GM18867 (cell line): ENCODE measurements around the gene GPR108.

Experiments used
- ATAC-seq: cut with Tn5 transposase; IDR thresholded peaks from one replicate; pipeline ENCODE4 v1.9.1; 2021; ENCODE audit warnings: mild to moderate bottlenecking, moderate library complexity; ENCODE audit not compliant: unreplicated experiment

GPR108 gene

GRCh38 chr19:6708346-6708745, 29.0 kb downstream of the GPR108 start:
- no peak for ATAC-seq

DNA sequence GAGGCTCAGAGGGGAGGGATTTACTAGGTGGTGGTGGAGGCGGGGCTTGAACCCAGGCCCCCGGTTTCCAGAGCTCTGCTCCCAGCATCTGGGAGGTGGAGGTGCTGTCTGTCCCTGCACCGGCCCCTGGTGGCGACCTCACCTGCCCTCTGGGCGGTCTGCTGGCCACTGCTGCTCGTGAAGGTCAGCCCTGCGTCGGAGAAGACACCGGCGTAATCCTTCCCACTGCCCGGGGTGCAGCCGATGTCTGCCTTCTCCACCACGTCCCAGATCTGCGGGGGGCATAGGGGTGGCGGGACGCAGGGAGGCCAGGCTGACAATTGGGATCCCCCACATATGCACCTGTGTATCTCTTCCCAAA, 29.7 kb downstream of the GPR108 start:
- no peak for ATAC-seq

DNA sequence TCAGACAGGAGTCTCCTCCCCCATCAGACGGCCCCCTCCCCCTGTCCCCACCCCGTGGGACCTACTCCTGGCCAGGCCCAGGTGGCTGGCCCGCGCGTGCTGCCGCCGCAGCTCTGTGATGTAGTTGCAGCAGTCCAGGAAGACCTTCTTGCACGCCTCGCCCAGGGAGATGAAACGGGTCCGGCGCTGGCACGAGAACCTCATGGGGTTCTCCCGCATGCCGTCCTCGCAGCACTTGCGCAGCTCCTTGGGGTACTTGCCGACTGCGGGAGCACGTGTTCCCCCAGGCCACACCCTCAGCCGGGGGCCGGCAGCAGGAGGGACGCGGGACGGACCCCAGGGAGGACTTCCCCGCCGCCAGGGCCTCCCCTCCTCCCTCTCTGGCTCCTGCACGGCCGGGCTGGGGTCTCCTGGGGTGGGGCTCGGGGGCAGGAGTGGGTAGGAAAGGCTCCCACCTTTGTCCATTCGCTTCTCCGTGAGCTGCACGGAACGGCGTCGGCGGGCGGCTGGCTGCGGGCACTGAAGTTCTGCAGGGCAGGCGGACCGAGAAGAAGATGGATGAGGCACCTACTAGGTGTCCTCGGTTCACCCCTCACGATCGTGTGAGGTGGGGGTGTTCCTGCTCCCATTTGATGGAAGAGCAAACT, 30.2 kb downstream of the GPR108 start:
- no peak for ATAC-seq

- no peak for ATAC-seq
These were observed 30.8 kb downstream of the GPR108 start for GRCh38 chr19:6706633-6706958.

DNA sequence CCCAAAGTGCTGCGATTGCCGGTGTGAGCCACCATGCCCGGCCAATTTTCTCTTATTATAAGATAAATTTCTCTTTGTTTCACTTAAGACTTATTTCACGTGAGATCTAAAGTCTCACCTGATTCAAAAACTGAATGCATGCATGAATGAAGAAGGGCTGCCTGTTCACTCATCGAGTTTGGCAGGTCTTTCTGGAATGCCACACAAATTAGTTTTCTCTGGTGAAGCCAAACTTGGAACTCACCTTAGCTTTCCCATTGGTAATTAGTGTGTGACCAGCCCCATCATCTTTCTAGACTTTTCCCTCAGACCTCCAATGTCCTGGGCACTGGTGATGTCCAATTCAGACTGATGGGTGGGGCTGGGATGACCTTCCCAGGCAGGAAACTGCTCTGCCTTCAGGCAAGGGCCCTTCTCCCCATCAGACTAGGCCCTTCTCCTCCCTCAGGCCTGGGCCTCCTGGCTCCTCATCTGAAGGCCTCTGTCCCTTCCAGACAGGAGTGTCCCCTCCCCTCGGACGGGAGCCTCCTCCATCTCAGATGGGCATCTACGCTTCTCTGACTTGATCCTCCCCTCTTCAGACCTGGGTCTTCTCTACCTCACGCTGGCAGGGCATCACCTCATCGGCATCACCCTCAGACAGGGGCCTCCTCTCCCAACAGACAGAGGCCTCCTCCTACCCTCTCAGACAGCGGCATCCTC, 31.3 kb downstream of the GPR108 start:
- ATAC-seq, result no peak

- ATAC-seq, result no peak
These were observed 36.6 kb downstream of the GPR108 start for GRCh38 chr19:6700586-6701316.

DNA sequence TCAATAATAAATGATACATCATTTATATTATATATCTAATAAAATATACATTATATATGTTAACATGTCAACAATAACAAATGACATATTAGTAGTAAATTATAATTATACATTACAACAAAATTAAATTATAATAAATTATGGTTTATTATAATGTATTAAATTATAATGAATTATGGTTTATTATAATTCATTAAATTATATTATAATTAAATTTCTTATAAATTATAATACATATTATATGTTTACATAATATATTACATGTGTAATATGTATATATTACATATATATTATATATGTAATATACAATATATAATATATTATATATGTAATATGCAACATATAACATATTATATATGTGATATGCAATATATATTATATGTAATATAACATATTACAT, 37.4 kb downstream of the GPR108 start:
- ATAC-seq, result no peak

DNA sequence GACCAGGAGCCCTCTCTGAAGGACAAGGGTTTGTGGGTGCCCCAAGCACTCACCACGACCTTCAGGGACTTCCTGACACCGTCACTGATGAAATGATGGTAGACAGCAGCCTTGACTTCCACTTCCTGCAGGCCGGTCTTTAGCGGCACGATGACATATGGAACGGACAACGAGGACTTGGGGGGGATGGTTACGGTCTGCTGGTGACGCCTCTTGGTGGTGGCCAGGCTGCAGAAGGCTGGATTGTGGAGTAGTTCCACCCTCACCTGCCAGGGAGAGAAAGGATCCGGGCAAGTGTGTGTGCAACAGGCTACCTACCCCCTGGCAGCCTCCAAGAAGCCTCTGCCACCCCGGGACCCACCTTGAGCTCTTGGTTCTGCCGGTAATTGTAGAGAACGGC, 40.1 kb downstream of the GPR108 start:
- ATAC-seq, result no peak

GRCh38 chr19:6696239-6696820, 41.0 kb downstream of the GPR108 start:
- ATAC-seq, result no peak

DNA sequence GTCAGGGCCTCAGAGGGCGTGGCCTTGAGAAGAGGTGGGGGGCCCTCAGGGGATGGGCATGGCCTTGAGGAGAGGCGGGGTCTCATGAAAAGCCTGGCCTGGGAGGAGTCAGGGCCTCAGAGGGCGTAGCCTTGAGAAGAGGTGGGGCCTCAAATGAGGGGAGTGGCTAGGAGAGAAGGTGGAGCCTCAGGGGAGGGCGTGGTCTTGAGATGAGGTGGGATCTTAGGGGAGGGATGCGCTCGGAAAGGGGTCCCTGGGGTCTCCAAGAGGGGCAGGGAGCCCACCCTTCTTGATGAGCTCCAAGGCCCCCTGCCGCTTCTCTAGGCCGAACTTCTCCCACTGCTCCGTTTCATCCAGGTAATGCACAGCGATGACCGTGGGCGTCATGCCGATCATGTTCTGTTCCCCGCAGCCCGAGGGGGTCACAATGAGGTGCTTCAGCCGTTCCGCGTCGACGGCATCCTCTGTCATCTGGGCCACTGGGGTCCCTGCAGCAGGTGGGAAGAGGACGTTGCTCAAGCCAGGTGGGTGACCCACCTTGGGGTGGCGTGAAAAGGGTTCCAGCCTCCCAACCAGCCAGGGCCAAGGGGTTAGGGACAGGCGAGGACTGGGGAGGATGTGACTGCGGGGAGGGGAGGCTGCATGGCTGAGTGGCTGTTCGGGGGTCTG, 43.1 kb downstream of the GPR108 start:
- ATAC-seq, result no peak

DNA sequence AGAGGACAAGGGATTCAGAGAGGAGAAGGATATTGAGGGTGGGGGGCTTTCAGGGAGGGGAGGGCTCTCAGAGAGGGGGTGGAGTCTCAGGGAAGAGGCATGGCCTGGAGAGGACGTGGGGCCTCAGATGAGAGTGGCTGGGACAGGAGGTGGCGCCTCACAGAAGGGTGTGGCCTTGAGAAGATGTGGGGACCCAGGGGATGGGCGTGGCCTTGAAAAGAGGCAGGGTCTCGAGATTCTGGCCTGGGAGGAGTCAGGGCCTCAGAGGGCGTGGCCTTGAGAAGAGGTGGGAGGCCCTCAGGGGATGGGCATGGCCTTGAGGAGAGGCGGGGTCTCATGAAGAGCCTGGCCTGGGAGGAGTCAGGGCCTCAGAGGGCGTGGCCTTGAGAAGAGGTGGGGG, 43.7 kb downstream of the GPR108 start:
- no peak for ATAC-seq

DNA sequence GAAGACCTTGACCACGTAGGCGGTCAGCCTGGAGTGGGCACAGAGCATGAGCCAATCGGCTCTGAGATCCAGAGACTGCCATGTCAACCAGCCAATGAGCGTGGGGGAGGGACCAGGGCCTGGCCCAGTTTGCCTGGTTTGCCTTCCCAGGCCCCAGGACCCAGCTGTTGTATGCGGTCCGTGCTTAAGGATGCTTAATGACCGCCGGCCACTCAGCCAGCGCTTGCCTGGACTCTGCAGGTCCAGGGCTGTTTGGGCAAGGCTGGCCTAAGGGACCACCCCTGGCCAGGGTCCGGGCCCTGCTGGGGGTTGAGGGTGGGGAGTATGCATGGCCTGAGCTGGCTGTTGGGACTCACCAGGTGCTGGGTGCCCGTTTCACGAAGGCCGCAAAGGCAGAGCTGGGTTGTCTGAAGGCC, 44.3 kb downstream of the GPR108 start:
- ATAC-seq, result no peak

DNA sequence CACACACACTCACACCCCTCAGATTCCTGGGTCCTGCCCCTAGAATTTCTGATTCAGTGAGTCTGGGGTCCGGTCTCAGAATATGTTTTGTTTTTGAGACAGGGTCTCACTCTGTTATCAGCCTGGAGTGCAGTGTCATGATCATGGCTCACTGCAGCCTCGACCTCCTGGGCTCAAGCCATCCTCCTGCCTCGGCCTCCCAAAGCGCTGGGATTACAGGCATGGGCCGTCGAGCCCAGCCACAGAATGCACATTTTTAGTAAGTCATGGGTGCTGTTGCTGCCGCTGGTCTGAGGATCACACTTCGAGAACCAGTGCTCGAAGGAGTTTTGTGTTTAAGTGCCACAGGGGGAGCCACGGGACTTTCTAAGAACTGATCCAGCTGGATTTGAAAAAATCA, 45.4 kb downstream of the GPR108 start:
- no peak for ATAC-seq

DNA sequence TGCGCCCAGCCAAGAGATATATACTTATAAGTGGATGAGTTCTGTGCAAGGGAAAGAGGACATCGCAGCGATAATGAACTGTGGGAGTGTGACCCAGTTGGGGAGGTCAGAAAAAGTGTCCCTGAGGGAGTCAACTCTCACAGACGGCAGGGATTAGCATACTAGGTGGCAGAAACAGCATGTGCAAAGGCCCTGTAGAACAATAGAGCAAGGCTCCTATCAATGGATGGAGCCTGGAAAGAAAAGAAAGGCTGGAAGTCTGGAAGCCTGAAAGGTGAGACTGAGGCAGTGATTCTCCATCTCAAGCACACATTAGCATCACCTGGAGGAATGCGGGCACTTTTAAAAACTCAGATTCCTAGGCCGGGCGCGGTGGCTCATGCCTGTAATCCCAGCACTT, 46.0 kb downstream of the GPR108 start:
- ATAC-seq, result no peak

DNA sequence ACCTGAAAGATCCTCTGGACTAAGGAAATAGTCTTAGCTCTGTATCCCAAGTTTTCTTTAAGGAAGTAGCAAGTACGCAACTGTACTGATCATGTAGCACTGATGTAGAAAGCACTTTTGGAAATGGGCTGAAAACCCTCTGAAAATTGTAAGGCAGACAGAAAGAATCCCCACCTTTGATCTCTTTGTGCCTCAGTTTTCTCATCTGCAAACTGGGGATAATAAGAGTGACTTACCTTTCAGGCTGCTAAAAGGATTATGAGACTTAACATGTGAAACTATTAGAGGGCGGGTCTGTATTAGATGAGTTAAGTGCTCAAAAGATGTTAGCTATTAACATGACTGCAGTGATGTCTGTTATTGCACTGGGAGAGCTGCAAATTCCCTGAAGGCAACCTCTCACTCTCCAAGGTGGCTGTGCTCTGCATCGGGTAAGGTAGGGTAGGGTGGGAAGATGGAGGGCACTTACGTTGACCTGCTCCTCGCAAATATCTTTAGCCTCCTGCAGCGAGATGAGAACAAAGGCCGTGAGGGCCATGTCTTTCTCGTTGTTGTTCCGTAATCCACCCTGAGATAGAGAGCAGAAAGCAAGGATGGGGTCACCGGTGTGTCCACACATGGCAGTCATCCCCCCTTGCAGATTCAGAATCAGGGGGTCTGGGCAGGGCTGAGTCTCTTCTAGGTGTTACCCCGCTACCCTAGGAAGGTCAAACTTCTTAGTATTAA, 47.1 kb downstream of the GPR108 start:
- no peak for ATAC-seq

GRCh38 chr19:6687114-6687513, 50.3 kb downstream of the GPR108 start:
- no peak for ATAC-seq

GRCh38 chr19:6686628-6686975, 50.8 kb downstream of the GPR108 start:
- ATAC-seq, result no peak

- no peak for ATAC-seq
These were observed 51.3 kb downstream of the GPR108 start for GRCh38 chr19:6685962-6686627.

GRCh38 chr19:6685482-6685881, 51.9 kb downstream of the GPR108 start:
- ATAC-seq, result no peak

DNA sequence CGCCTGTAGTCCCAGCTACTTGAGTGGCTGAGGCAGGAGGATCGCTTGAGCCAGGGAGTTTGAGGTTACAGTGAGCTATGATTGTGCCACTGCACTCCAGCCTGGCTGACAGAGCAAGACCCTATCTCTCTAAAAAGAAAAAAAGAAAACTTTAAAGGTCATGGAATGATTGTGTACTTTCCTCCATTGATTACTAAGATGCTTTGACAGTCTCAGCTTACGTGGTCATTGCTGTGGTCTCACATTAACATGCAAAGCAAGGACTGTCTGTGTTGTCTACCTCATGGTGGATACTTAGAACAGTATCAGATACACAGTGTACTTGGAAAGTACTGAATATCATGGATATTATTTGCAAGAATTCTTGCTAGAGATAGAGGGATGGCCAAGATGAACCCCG, 53.4 kb downstream of the GPR108 start:
- no peak for ATAC-seq
